NCI-H2171 treated with DMSO at 0.1 percent for 48 hours (cell line): ENCODE measurements around the gene KRT78.

Source experiments
- DNase-seq: peaks from one replicate; lab custom pipeline; 2025; lab: John Stamatoyannopoulos, UW

The KRT78 gene

GRCh38 chr12:52824741-52825410 lies 23.9 kb downstream of the KRT78 start:
- DNase-seq = no peak

DNA sequence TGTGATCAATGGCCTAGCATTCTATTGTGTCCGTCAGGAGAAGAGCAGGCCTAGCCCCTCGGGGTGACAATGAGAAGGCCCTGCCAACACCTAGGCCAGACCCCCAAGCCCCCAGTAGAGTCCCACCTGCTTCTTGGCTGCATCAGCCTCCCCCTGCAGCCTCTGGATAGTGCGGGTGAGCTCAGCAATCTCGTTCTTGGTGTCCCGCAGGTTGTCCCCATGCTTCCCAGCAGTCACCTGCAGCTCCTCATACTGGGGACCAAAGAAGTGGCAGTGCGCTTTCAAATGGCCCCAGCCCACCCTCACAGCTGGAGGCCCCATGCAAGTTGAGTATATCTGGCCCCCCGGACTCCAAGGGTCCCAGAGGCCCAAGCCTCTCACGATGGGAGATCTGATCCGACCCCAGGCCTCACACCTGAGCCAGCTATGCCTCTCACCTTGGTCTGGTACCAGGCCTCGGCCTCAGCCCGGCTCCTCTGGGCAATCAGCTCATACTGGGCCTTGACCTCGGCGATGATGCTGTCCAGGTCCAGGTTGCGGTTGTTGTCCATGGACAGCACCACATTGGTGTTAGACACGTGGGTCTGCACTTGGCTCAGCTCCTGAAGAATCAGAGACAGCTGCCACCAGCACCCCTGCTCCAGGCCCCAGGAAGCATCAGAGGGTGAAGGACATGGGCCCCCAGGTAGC lies 24.9 kb downstream of the KRT78 start:
- no peak for DNase-seq

- no peak for DNase-seq
These were observed 25.9 kb downstream of the KRT78 start for GRCh38 chr12:52822771-52823510.

- no peak for DNase-seq
These were observed 26.8 kb downstream of the KRT78 start for GRCh38 chr12:52821826-52822660.

DNA sequence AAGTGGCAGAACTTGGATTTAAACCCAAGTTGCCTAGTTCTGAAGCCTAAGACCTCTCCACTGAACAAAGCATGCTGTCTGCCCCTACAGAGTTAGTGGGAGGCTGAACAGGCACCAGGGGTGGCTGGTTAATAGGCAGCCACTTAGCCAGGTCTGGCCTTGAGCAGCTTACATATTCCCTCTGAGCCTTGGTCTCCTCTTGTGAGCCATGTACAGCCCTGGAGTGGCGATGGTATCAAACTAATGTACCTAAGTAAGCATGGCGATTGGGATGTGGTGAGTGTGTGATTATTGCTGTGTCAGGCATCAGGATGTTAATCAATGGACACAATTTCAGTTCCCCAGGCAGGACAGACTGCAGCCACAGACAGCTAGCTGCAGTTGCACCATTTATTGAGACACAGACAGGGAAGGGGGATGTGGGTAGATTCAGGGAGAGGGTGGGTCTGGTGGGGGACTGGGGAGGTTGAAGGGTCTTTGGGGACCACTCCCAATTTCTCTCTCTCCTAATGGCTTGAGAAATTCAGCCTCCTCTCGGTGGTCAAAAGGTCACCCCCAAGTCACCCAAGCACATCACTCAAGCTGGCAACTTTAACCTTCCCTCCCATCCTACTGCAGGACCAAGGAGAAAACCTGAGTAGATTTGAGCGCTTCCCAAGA lies 27.6 kb downstream of the KRT78 start:
- no peak for DNase-seq

DNA sequence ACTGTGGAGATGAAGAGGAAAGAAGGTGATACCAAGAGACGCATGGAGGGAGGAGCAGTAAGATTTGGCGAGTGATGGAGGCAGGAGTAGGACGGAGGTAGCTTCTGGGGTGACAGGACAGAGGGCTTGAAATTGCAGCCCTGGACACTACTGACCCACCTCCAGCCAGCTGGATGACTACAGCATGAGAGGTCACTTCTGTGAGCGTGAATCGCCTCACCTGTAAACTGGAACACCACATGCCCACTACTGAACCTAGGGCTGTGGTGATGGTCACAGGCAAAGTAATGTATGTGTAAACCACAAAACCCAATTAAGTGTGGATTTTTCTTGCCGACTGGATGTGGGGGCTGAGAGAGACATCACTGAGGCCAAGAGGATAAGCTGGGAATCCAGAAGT lies 28.3 kb downstream of the KRT78 start:
- no peak for DNase-seq

- no peak for DNase-seq
These were observed 28.9 kb downstream of the KRT78 start for GRCh38 chr12:52819731-52820510.

DNA sequence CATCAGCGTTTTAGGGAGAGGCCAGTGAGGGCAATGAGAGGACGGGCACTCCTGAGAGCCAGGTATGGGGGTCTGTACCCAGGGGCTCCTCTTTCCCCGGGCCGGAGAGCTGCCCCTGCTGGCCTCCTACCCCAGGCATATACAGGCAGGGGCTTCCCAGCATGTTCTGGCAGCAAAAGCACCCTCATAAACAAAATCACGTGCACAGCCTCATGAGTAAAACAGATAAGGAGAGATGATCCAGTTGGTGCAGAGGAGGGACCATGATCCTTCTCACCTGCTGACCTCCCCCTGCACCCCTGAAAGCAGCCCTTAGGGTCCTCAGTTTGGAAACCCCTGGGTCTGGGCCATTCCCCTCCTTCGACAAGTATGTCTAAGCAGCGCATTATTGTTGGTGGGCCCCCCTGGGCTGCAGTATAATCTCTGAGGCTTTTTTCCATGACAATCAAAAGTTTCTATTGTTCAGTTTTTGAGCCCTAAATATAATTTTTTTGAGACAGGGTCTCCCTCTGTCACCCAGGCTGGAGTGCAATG lies 29.8 kb downstream of the KRT78 start:
- no peak for DNase-seq

DNA sequence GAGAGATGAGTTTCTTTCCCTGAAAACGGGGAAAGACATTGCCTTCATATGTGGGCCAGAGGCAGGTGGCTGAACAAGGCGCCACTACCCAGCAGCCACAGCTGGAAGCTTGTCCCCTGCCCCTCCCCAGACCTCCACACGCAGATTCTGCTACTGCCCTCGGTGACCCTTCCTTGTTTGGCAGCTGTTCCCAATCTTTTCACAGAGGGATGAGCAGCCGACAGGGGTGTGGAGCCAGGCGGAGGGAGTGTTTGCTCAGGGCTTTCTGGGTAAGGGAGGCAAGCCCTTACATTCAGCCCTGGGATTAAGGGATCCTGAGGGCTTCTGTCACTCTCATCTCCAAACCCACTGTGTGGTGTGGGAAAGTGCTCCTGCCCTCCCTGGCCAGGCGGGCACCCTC lies 30.4 kb downstream of the KRT78 start:
- DNase-seq = peak; percentile 29

- DNase-seq = no peak
These were observed 31.0 kb downstream of the KRT78 start for GRCh38 chr12:52817699-52818238.

- DNase-seq = no peak
These were observed 31.6 kb downstream of the KRT78 start for GRCh38 chr12:52817003-52817698.

DNA sequence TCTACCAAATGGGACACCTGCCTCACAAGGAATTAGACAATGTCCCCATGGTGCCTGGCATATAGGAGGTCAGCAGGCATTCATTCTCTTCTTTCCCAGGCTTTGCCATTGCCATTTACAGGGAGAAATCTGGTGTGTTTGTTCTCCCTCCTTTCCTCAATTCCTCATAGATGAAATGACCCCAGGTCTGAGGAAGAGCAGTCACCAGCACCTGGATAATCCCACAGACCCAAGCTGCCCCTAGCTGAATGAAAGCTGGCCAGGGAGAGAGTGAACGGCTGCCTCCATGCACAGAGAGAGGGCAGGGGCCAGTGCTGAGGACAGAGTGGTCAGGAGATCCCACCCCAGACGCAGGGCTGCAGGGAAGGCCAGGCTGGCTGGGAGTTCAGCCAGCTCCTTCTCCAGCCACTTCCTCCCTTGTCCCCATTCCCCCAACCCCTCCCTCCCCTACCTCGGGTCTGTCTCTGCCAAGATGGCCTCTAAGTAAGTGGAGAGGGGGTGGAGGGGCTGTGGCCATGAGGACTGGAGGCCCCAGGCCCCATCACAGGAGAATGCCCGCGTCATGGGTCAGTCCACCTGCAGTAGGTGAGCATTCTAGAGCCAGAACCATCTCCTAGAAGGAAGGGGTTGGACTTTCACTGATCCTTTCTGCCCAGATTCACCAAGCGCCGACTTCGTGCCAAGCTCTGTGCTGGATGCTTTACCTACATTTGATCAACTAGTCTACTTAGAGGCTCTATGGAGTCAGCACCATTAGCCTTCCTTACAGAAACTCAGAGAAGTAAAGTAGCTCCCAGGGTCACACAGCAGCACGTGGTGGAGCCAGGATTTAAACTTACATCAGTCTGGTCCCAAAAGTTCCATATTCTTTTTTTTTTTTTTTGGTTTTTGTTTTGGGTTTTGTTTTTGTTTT lies 32.9 kb downstream of the KRT78 start:
- DNase-seq = no peak

GRCh38 chr12:52815161-52815560 lies 33.6 kb downstream of the KRT78 start:
- no peak for DNase-seq

GRCh38 chr12:52814710-52815155 lies 34.1 kb downstream of the KRT78 start:
- DNase-seq = no peak

GRCh38 chr12:52813885-52814709 lies 34.7 kb downstream of the KRT78 start, which contains the start of gene KRT4:
Gene KRT4 (minus strand): TSS chr12:52814116. CDS start chr12:52814058, 58 bp downstream.
- DNase-seq = no peak

DNA sequence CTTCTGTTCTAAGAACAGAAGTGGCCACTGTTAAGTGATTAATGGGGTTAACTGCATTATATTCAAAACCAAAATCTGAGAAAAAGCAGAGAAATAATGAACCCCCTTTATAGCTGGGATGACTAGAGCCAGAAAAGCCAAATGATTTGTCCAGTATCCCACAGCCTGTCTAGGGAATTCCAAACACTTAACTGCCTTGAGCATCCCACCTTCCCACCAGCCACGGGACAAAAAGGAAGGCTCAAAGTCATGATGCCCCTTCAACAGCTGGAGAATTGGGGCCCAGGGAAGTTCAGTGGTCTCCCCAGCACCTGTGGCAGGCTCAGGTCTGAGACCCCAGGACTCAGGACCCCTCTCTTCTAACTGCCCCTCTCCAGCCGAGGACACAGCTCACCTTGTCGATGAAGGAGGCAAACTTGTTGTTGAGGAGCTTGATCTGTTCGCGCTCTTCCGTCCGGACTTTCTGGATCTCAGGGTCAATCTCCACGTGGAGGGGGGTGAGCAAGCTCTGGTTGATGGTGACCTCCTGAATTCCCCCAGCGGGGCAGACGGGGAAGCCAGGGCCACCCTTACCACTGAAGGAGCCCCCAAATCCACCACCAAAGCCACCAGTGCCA lies 35.5 kb downstream of the KRT78 start:
- DNase-seq = no peak

- no peak for DNase-seq
These were observed 36.0 kb downstream of the KRT78 start for GRCh38 chr12:52812749-52813148.
